Thyroid gland (tissue), 4 donors: Measurements from ENCODE around the gene PIGQ. TPM values are rescaled to one million over a fixed set of nuclear protein-coding genes. Genes with fewer than 3 reads are reported as not detected.
A peak's percentile ranks its signal among the peaks of the same experiment; 100 is the strongest.

ENCODE experiments used
- DNase-seq, 2 donors: peaks; one replicate each; pipeline ENCODE4 v3.0.0-alpha.2; 2019
- H3K27ac ChIP-seq, 3 donors: fragments of 200-600 bp; sonication (generic); 1 replicate in 2 of 3; 2 replicates in 1 of 3; pipeline ENCODE4 v1.5.1; 2016 to 2019; ENCODE audit warnings: mild to moderate bottlenecking in 1 of 3, moderate library complexity in 1 of 3
- H3K27me3 ChIP-seq: fragments of 200-600 bp; sonication (generic); one replicate; pipeline ENCODE4 v1.5.1; 2019
- H3K36me3 ChIP-seq, 2 donors: fragments of 200-600 bp; sonication (generic); one replicate each; pipeline ENCODE4 v1.5.1; 2016 to 2019
- H3K4me1 ChIP-seq, 2 donors: fragments of 200-600 bp; sonication (generic); one replicate each; pipeline ENCODE4 v1.5.1; 2017 to 2019
- H3K4me3 ChIP-seq, 3 donors: fragments of 200-600 bp; sonication (generic); replicated peaks in 1 of 3; 1 replicate in 2 of 3; 2 replicates in 1 of 3; pipeline ENCODE4 v1.5.1; 2016; ENCODE audit warnings: mild to moderate bottlenecking in 1 of 3
- H3K9me3 ChIP-seq: fragments of 200-600 bp; sonication (generic); one replicate; pipeline ENCODE4 v1.5.1; 2017
- POLR2A ChIP-seq, 2 donors: fragments of 450-650 bp; IDR thresholded peaks; one replicate each; pipeline ENCODE4 v1.6.1; 2017; ENCODE audit warnings: antibody characterized with exemption in 2 of 2, mild to moderate bottlenecking in 2 of 2, moderate library complexity in 1 of 2
- WGBS, 2 donors: methylation state at CpG; one replicate each; pipeline ENCODE4 v1.1.5; 2017; 5-methylcytosine and 5-hydroxymethylcytosine counted together
- intact Hi-C: fragments of 100-400 bp; cut with DNase I; formaldehyde crosslinking; loops from one replicate; pipeline ENCODE4 v1.15.1; 2023
- total RNA-seq, 4 donors: library from RNA; depleted of rRNA; stranded (reverse); fragments of >200 nt; gene quantifications; one replicate each; pipeline ENCODE4 v1.2.3, GENCODE V29; 2016
- TF ChIP-seq, protein P1 (sequence below), 6 experiments: fragments of 200-600 bp in 3 of 6; fragments of 450-650 bp in 3 of 6; sonication (generic) in 3 of 6; IDR thresholded peaks; one replicate each; pipeline ENCODE4 v1.5.1; 2016 to 2019; ENCODE audit warnings: antibody characterized with exemption in 6 of 6, mild to moderate bottlenecking in 2 of 6, inconsistent platforms in 1 of 6, moderate library complexity in 1 of 6

PIGQ gene
- total RNA-seq, 4 donors from 2014 or later: 69.6 to 125 (median 108) TPM

DNA sequence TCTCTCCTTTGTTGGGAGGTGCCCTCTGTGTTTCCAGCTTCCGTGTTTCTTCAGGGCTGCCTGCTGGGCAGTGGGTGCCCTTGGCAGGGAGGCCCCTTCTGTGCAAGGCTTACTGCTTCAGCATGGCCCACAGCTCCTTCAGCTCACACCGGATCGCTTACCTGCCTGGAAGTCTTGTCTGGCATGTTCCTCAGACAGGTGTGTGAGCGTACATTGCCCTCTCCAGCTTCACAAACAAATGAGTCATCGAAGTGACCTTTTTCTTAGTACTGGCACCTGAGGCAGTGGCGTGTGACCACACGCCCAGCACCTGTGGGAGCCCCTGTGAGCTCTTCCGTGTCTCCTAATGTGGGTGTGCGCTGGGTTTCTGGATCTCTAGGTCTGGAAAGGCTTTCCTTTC, 23.6 kb downstream of the PIGQ start:
- TF ChIP-seq, protein P1, sequence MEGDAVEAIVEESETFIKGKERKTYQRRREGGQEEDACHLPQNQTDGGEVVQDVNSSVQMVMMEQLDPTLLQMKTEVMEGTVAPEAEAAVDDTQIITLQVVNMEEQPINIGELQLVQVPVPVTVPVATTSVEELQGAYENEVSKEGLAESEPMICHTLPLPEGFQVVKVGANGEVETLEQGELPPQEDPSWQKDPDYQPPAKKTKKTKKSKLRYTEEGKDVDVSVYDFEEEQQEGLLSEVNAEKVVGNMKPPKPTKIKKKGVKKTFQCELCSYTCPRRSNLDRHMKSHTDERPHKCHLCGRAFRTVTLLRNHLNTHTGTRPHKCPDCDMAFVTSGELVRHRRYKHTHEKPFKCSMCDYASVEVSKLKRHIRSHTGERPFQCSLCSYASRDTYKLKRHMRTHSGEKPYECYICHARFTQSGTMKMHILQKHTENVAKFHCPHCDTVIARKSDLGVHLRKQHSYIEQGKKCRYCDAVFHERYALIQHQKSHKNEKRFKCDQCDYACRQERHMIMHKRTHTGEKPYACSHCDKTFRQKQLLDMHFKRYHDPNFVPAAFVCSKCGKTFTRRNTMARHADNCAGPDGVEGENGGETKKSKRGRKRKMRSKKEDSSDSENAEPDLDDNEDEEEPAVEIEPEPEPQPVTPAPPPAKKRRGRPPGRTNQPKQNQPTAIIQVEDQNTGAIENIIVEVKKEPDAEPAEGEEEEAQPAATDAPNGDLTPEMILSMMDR (IDR thresholded peaks at IDR 0.05): no peak
- TF ChIP-seq POLR2A (IDR thresholded peaks at IDR 0.05): peak in 1 of 2 donors; percentile 39
- DNase-seq: peak; percentile 84 to 89
- intact Hi-C loops: loop anchor here (5.0 kb wide), 1 partner anchor 39 kb away; the partner anchor contains the start of gene WFIKKN1
- peak overlapping the region; percentile 78 to 85 (median 83) for H3K27ac ChIP-seq
- no peaks in the 10 kb centered on the region for H3K27me3 ChIP-seq
- no peak overlapping the region for H3K4me3 ChIP-seq
- H3K36me3 ChIP-seq: no peaks in the 10 kb centered on the region
- H3K9me3 ChIP-seq: no peaks in the 10 kb centered on the region
- peaks cover 41 to 48% of the 10 kb centered on the region in 2 donors for H3K4me1 ChIP-seq
- 44 to 57% methylated on average over 9 of the region's 9 CpGs for WGBS, 2 donors

DNA sequence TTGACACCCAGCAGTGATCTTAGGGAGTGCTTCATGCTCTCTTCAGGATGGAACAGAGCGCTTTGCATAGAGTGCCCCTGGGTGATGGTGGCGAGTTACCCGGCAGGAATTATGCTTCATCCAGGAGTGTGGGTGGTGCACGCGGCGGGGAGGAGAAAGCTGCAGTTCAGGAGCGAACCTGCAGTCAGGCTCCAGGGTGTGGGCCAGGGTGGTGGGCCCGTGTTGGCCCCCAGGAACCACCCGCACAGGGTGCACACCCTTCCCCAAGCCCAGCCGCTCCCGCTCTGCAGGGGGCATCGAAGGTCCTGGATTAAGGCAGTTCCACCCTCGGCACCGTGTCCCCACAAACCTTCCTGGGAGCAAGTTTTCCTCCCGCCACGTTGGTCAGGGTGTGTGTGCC, 24.0 kb downstream of the PIGQ start:
- 38 to 73% methylated on average over 10 to 11 of the region's 16 CpGs for WGBS, 2 donors
- H3K27me3 ChIP-seq: no peaks in the 10 kb centered on the region
- no peak for TF ChIP-seq POLR2A (IDR thresholded peaks at IDR 0.05)
- TF ChIP-seq, protein P1 (IDR thresholded peaks at IDR 0.05): peak in 1 of 6 experiments; percentile 18
- intact Hi-C loops: loop anchor here (5.0 kb wide), 1 partner anchor 38 kb away; the partner anchor contains the start of gene WFIKKN1
- no peak overlapping the region for H3K4me3 ChIP-seq
- H3K36me3 ChIP-seq: no peaks in the 10 kb centered on the region
- peak overlapping the region in 2 of 3 donors; percentile 29 to 85 for H3K27ac ChIP-seq
- no peaks in the 10 kb centered on the region for H3K9me3 ChIP-seq
- peaks cover 40 to 47% of the 10 kb centered on the region in 2 donors for H3K4me1 ChIP-seq
- DNase-seq: no peak

DNA sequence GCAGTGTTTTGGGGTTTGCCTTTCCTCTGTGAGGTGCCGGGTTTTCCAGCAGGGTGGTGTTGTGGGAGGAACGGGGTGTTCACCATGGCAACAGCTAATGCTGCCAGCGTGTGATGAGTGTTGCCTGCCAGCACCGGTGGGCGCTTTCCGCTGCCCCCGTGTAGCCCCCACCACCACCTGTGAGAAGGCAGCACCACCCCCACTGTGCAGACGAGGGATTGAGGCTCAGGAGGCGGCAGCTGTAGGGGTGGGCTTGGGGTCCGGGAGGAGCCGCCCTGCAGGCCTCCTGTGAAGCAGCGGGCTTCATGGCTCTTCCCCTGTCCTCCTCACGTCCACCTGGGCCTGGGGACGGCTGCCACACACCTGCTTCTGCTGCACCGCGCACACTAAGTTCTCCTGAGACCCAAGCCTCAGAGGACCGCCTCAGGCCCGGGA, 25.3 kb downstream of the PIGQ start:
- Histone ChIP-seq H3K27me3 (no peaks in the 10 kb centered on the region), H3K9me3 (no peaks in the 10 kb centered on the region), H3K4me1 (peaks cover 40 to 47% of the 10 kb centered on the region in 2 donors), H3K4me3 (no peak overlapping the region), H3K27ac (no peak overlapping the region), H3K36me3 (no peaks in the 10 kb centered on the region)
- 90 to 95% methylated on average over 7 to 18 of the region's 18 CpGs for WGBS, 2 donors
- intact Hi-C loops: no loop called here
- DNase-seq: no peak
- TF ChIP-seq, protein P1 (IDR thresholded peaks at IDR 0.05): no peak
- no peak for TF ChIP-seq POLR2A (IDR thresholded peaks at IDR 0.05)

DNA sequence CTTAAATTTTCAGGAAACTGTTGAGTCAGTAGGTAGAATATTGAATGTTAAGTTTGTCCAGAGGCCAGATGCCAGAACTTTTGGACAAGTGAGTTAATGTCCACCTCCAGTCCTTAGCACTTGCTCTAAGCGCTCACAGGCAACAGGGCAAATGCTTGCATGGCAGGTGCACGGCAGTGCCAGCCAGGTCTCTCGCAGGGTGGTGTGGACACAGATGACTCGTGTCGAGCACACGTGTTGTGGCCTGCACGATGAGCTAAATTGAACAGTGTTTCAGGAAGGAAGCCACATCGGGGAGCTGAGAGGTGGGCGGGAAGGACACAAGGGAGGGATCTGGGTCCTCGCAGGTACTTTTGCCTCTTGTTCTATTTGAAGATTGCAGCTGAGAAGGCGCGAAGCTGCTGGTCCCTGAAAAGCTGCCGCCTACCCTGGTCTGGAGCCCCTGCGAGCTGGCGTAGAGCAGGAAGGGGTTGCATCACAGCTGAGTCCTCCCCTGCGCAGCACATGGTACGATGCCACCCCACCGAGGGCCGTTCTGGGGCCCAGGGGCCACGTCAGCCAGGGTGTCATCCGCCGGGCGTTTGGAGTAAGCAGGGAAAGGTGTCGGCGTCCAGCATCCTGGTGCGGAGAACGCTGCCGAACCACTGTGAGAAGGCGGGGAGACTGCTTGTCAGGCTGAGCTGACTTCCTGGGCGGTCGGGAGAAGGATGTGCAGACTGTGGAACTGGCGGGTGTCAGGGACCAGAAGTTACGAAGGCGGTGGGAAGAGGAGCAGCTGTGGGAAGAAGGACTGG, 26.4 kb downstream of the PIGQ start:
- Histone ChIP-seq H3K36me3 (no peaks in the 10 kb centered on the region), H3K9me3 (no peaks in the 10 kb centered on the region)
- no peak for DNase-seq

More for the DNA sequence above, 26.4 kb downstream of the PIGQ start:
- Histone ChIP-seq H3K4me1 (peaks cover 32 to 40% of the 10 kb centered on the region in 2 donors), H3K27ac (no peak overlapping the region), H3K4me3 (no peak overlapping the region), H3K27me3 (no peaks in the 10 kb centered on the region)
- TF ChIP-seq, protein P1 (IDR thresholded peaks at IDR 0.05): no peak
- no peak for TF ChIP-seq POLR2A (IDR thresholded peaks at IDR 0.05)
- intact Hi-C loops: no loop called here
- 91 to 95% methylated on average over 32 to 34 of the region's 34 CpGs for WGBS, 2 donors
